HL-60 (cell line): ENCODE results near the gene MYRFL.

ENCODE experiments used
- DNase-seq, 2 experiments: peaks; one replicate each; pipeline ENCODE4 v3.0.0-alpha.2; 2010 to 2020; ENCODE audit warnings: low read depth in 1 of 2, low spot score in 1 of 2
- H3K27ac ChIP-seq: fragments of 250-450 bp; sonication (Bioruptor Pico); replicated peaks from 2 replicates; pipeline ENCODE4 v1.5.1; 2020; ENCODE audit warnings: mild to moderate bottlenecking, moderate library complexity
- H3K27me3 ChIP-seq: fragments of 250-450 bp; sonication (Bioruptor Pico); 2 replicates; pipeline ENCODE4 v1.5.1; 2021; ENCODE audit warnings: mild to moderate bottlenecking, moderate library complexity; ENCODE audit not compliant: insufficient read depth, poor library complexity, severe bottlenecking
- H3K4me3 ChIP-seq: replicated peaks from 2 replicates; pipeline ENCODE4 v1.5.1; 2011; ENCODE audit warnings: mild to moderate bottlenecking, control low read depth, low read length; ENCODE audit not compliant: insufficient read depth
- GABPA ChIP-seq: IDR thresholded peaks from 2 replicates; pipeline ENCODE4 v1.6.1; 2012; ENCODE audit warnings: low read depth
- POLR2AphosphoS5 ChIP-seq: IDR thresholded peaks from 2 replicates; pipeline ENCODE4 v1.6.1; 2012; ENCODE audit warnings: low read depth
- SPI1 ChIP-seq: IDR thresholded peaks from 2 replicates; pipeline ENCODE4 v1.6.1; 2012; ENCODE audit warnings: low read depth, mild to moderate bottlenecking, borderline replicate concordance
- TF ChIP-seq, protein P1 (sequence below): IDR thresholded peaks from one replicate; pipeline ENCODE4 v1.5.1; 2011; ENCODE audit warnings: low read length, control low read depth, inconsistent platforms; ENCODE audit not compliant: insufficient read depth
- TF ChIP-seq, protein P2 (sequence below): IDR thresholded peaks from 2 replicates; pipeline ENCODE4 v1.6.1; 2012; ENCODE audit warnings: low read depth; ENCODE audit not compliant: insufficient replicate concordance

Gene MYRFL

GRCh38 chr12:69840727-69841126 is 15.7 kb downstream of the MYRFL start:
- TF ChIP-seq, protein P1, sequence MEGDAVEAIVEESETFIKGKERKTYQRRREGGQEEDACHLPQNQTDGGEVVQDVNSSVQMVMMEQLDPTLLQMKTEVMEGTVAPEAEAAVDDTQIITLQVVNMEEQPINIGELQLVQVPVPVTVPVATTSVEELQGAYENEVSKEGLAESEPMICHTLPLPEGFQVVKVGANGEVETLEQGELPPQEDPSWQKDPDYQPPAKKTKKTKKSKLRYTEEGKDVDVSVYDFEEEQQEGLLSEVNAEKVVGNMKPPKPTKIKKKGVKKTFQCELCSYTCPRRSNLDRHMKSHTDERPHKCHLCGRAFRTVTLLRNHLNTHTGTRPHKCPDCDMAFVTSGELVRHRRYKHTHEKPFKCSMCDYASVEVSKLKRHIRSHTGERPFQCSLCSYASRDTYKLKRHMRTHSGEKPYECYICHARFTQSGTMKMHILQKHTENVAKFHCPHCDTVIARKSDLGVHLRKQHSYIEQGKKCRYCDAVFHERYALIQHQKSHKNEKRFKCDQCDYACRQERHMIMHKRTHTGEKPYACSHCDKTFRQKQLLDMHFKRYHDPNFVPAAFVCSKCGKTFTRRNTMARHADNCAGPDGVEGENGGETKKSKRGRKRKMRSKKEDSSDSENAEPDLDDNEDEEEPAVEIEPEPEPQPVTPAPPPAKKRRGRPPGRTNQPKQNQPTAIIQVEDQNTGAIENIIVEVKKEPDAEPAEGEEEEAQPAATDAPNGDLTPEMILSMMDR: no peak
- TF ChIP-seq GABPA (no peak), POLR2AphosphoS5 (no peak), SPI1 (no peak)
- TF ChIP-seq, protein P2, sequence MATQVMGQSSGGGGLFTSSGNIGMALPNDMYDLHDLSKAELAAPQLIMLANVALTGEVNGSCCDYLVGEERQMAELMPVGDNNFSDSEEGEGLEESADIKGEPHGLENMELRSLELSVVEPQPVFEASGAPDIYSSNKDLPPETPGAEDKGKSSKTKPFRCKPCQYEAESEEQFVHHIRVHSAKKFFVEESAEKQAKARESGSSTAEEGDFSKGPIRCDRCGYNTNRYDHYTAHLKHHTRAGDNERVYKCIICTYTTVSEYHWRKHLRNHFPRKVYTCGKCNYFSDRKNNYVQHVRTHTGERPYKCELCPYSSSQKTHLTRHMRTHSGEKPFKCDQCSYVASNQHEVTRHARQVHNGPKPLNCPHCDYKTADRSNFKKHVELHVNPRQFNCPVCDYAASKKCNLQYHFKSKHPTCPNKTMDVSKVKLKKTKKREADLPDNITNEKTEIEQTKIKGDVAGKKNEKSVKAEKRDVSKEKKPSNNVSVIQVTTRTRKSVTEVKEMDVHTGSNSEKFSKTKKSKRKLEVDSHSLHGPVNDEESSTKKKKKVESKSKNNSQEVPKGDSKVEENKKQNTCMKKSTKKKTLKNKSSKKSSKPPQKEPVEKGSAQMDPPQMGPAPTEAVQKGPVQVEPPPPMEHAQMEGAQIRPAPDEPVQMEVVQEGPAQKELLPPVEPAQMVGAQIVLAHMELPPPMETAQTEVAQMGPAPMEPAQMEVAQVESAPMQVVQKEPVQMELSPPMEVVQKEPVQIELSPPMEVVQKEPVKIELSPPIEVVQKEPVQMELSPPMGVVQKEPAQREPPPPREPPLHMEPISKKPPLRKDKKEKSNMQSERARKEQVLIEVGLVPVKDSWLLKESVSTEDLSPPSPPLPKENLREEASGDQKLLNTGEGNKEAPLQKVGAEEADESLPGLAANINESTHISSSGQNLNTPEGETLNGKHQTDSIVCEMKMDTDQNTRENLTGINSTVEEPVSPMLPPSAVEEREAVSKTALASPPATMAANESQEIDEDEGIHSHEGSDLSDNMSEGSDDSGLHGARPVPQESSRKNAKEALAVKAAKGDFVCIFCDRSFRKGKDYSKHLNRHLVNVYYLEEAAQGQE: no peak
- no peak overlapping the region for H3K4me3 ChIP-seq
- H3K27ac ChIP-seq: no peak overlapping the region
- H3K27me3 ChIP-seq: no peaks in the 10 kb centered on the region
- DNase-seq: no peak

DNA sequence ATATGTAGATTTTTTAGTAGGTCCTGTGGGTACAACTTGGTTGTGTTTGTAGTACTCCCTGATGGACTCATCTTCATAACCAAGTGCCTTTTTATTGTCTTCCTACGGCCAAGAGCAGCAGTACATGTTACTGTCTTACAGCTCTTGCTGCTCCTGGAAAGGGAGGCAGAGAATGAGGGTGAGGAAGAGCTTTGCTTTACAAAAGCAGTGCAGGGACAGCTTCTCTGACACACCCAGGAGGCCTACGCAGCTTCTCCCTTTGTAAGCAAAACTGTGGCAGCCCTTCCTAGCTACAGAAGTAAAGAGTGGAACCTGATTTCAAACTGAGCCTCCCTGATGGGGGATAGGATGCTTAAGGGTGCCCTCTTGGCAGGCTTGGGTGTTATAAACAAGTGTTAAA is 18.6 kb downstream of the MYRFL start:
- H3K4me3 ChIP-seq: no peak overlapping the region
- DNase-seq: no peak
- TF ChIP-seq, protein P2: no peak
- TF ChIP-seq POLR2AphosphoS5 (no peak), SPI1 (no peak), GABPA (no peak)
- TF ChIP-seq, protein P1: no peak
- no peaks in the 10 kb centered on the region for H3K27me3 ChIP-seq
- H3K27ac ChIP-seq: no peak overlapping the region

- Histone ChIP-seq H3K27me3 (no peaks in the 10 kb centered on the region), H3K4me3 (no peak overlapping the region), H3K27ac (no peak overlapping the region)
- TF ChIP-seq, protein P2: no peak
- TF ChIP-seq, protein P1: no peak
- TF ChIP-seq POLR2AphosphoS5: no peak
- TF ChIP-seq SPI1: no peak
- no peak for DNase-seq
Observed at GRCh38 chr12:69844416-69844815, 19.4 kb downstream of the MYRFL start.
